ENCODE measurements around the gene TAF6. TPM values are rescaled to one million over a fixed set of nuclear protein-coding genes. Genes with fewer than 3 reads are reported as not detected.

TAF6 gene
- total and polyA plus RNA-seq, 2 experiments from 2014 or later = 56.3 to 141 TPM

DNA sequence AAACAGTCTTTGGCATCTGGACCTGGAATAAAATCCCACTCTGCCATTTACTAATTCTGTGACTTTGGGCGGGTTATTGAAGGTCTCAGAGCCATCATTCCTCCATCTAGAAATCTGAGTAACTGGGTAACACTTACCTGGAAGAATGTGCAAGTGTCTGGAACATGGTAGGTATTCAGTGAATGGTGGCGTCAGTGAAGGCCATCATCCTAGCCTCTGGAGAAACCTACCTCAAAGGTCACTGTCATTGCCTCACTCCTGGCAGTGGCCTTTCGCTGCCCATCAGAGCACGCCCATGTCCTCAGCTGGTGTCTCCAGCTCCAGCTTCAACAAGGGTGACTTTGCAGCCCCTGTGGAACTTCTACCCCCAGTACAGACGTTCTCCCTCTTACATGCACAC, 44.7 kb upstream of the TAF6 start:
- Histone ChIP-seq H2AFZ (no peak overlapping the region), H3F3A (replicated peaks; ENCODE audit: low read depth) (peaks cover 13% of the 10 kb centered on the region), H3K4me1 (ENCODE audit: insufficient read depth) (peaks cover 14% of the 10 kb centered on the region), H3K4me3 (no peak overlapping the region), H3K4me2 (no peak overlapping the region), H3K9me2 (ENCODE audit: insufficient read depth) (no peaks in the 10 kb centered on the region), H3K27ac (ENCODE audit: low read depth) (no peak overlapping the region), H4K20me1 (replicated peaks; ENCODE audit: insufficient read depth) (no peaks in the 10 kb centered on the region), H3K27me3 (ENCODE audit: insufficient read depth) (peaks cover 16% of the 10 kb centered on the region), H3K36me3 (ENCODE audit: insufficient read depth) (no peaks in the 10 kb centered on the region), H3K79me2 (replicated peaks; ENCODE audit: insufficient read depth) (no peaks in the 10 kb centered on the region)
- TF ChIP-seq, protein P1, sequence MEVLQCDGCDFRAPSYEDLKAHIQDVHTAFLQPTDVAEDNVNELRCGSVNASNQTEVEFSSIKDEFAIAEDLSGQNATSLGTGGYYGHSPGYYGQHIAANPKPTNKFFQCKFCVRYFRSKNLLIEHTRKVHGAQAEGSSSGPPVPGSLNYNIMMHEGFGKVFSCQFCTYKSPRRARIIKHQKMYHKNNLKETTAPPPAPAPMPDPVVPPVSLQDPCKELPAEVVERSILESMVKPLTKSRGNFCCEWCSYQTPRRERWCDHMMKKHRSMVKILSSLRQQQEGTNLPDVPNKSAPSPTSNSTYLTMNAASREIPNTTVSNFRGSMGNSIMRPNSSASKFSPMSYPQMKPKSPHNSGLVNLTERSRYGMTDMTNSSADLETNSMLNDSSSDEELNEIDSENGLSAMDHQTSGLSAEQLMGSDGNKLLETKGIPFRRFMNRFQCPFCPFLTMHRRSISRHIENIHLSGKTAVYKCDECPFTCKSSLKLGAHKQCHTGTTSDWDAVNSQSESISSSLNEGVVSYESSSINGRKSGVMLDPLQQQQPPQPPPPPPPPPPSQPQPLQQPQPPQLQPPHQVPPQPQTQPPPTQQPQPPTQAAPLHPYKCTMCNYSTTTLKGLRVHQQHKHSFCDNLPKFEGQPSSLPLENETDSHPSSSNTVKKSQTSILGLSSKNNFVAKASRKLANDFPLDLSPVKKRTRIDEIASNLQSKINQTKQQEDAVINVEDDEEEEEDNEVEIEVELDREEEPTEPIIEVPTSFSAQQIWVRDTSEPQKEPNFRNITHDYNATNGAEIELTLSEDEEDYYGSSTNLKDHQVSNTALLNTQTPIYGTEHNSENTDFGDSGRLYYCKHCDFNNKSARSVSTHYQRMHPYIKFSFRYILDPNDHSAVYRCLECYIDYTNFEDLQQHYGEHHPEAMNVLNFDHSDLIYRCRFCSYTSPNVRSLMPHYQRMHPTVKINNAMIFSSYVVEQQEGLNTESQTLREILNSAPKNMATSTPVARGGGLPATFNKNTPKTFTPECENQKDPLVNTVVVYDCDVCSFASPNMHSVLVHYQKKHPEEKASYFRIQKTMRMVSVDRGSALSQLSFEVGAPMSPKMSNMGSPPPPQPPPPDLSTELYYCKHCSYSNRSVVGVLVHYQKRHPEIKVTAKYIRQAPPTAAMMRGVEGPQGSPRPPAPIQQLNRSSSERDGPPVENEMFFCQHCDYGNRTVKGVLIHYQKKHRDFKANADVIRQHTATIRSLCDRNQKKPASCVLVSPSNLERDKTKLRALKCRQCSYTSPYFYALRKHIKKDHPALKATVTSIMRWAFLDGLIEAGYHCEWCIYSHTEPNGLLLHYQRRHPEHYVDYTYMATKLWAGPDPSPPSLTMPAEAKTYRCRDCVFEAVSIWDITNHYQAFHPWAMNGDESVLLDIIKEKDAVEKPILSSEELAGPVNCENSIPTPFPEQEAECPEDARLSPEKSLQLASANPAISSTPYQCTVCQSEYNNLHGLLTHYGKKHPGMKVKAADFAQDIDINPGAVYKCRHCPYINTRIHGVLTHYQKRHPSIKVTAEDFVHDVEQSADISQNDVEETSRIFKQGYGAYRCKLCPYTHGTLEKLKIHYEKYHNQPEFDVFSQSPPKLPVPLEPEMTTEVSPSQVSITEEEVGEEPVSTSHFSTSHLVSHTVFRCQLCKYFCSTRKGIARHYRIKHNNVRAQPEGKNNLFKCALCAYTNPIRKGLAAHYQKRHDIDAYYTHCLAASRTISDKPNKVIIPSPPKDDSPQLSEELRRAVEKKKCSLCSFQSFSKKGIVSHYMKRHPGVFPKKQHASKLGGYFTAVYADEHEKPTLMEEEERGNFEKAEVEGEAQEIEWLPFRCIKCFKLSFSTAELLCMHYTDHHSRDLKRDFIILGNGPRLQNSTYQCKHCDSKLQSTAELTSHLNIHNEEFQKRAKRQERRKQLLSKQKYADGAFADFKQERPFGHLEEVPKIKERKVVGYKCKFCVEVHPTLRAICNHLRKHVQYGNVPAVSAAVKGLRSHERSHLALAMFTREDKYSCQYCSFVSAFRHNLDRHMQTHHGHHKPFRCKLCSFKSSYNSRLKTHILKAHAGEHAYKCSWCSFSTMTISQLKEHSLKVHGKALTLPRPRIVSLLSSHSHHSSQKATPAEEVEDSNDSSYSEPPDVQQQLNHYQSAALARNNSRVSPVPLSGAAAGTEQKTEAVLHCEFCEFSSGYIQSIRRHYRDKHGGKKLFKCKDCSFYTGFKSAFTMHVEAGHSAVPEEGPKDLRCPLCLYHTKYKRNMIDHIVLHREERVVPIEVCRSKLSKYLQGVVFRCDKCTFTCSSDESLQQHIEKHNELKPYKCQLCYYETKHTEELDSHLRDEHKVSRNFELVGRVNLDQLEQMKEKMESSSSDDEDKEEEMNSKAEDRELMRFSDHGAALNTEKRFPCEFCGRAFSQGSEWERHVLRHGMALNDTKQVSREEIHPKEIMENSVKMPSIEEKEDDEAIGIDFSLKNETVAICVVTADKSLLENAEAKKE (CRISPR knock-in tag; IDR thresholded peaks at IDR 0.05) = no peak
- no peak for TF ChIP-seq EZH2phosphoT487 (IDR thresholded peaks at IDR 0.05; ENCODE audit: unreplicated experiment)
- TF ChIP-seq, protein P2, sequence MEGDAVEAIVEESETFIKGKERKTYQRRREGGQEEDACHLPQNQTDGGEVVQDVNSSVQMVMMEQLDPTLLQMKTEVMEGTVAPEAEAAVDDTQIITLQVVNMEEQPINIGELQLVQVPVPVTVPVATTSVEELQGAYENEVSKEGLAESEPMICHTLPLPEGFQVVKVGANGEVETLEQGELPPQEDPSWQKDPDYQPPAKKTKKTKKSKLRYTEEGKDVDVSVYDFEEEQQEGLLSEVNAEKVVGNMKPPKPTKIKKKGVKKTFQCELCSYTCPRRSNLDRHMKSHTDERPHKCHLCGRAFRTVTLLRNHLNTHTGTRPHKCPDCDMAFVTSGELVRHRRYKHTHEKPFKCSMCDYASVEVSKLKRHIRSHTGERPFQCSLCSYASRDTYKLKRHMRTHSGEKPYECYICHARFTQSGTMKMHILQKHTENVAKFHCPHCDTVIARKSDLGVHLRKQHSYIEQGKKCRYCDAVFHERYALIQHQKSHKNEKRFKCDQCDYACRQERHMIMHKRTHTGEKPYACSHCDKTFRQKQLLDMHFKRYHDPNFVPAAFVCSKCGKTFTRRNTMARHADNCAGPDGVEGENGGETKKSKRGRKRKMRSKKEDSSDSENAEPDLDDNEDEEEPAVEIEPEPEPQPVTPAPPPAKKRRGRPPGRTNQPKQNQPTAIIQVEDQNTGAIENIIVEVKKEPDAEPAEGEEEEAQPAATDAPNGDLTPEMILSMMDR (conservative IDR thresholded peaks at IDR 0.05; ENCODE audit: low read depth in 2 of 2) = no peak
- no peak for TF ChIP-seq ZNF114 (CRISPR knock-in tag; IDR thresholded peaks at IDR 0.05)
- no peak for TF ChIP-seq JUNB (IDR thresholded peaks at IDR 0.05; ENCODE audit: unreplicated experiment)
- TF ChIP-seq STAT1 (IDR thresholded peaks at IDR 0.05; ENCODE audit: unreplicated experiment) = no peak
- ATAC-seq = no peak
- no peaks in the 10 kb centered on the region for H3K9me3 Mint-ChIP-seq
- no peak overlapping the region; the same call in 2 of the 3 replicates for H3K4me3 Mint-ChIP-seq
- H3K36me3 Mint-ChIP-seq (ENCODE audit: low read depth) = no peaks in the 10 kb centered on the region; the same call in 2 of the 3 replicates
- peaks cover 37% of the 10 kb centered on the region for H3K4me1 Mint-ChIP-seq
- peaks cover 40% of the 10 kb centered on the region for H3K27me3 Mint-ChIP-seq (ENCODE audit: insufficient read depth, low read depth, poor library complexity)
- DNase-seq (ENCODE audit: low spot score) = no peak
- no peak overlapping the region for H3K27ac Mint-ChIP-seq
